Loucy (cell line): Measurements from ENCODE around the gene LRRC73.

Experiments
- H2AFZ ChIP-seq: fragments of 200-600 bp; sonication (generic); 2 replicates; pipeline ENCODE4 v1.6.0; 2016; ENCODE audit warnings: antibody characterized with exemption, mild to moderate bottlenecking, low read length, moderate library complexity
- H3F3A ChIP-seq: fragments of 200-600 bp; 2 replicates; pipeline ENCODE4 v1.6.0; 2016; ENCODE audit warnings: antibody characterized with exemption, low read depth, mild to moderate bottlenecking
- H3K27me3 ChIP-seq: fragments of 200-600 bp; sonication (generic); 2 replicates; pipeline ENCODE4 v1.6.1; 2014; ENCODE audit warnings: low read length, mild to moderate bottlenecking; ENCODE audit not compliant: insufficient read depth, poor library complexity, severe bottlenecking
- H3K36me3 ChIP-seq: fragments of 200-600 bp; sonication (generic); 2 replicates; pipeline ENCODE4 v1.6.1; 2016; ENCODE audit warnings: low read length; ENCODE audit not compliant: insufficient read depth
- H3K4me1 ChIP-seq: fragments of 200-600 bp; sonication (generic); 2 replicates; pipeline ENCODE4 v1.5.1; 2014; ENCODE audit warnings: low read length, mild to moderate bottlenecking; ENCODE audit not compliant: insufficient read depth, poor library complexity, severe bottlenecking
- H3K4me2 ChIP-seq: fragments of 200-600 bp; sonication (generic); 2 replicates; pipeline ENCODE4 v1.6.0; 2014; ENCODE audit warnings: antibody characterized with exemption, low read length, low read depth, mild to moderate bottlenecking; ENCODE audit not compliant: poor library complexity, severe bottlenecking
- H3K4me3 ChIP-seq: fragments of 200-600 bp; sonication (generic); 2 replicates; pipeline ENCODE4 v1.5.1; 2014; ENCODE audit warnings: low read length, mild to moderate bottlenecking, mixed read lengths; ENCODE audit not compliant: poor library complexity, severe bottlenecking
- H3K79me2 ChIP-seq: fragments of 200-600 bp; sonication (generic); 2 replicates; pipeline ENCODE4 v1.6.1; 2014; ENCODE audit warnings: low read length; ENCODE audit not compliant: insufficient read depth
- H3K9ac ChIP-seq: fragments of 200-600 bp; sonication (generic); 2 replicates; pipeline ENCODE4 v1.6.0; 2014; ENCODE audit warnings: mild to moderate bottlenecking, low read depth, low read length, moderate library complexity; ENCODE audit not compliant: poor library complexity, severe bottlenecking
- H3K9me2 ChIP-seq: fragments of 200-600 bp; sonication (generic); replicated peaks from 2 replicates; pipeline ENCODE4 v1.6.1; 2016; ENCODE audit warnings: low read depth, low read length, mixed read lengths
- H3K9me3 ChIP-seq: fragments of 200-600 bp; sonication (generic); 2 replicates; pipeline ENCODE4 v1.6.1; 2014; ENCODE audit warnings: mild to moderate bottlenecking, antibody characterized with exemption, low read length, low read depth; ENCODE audit not compliant: insufficient read depth
- H4K20me1 ChIP-seq: fragments of 200-600 bp; sonication (generic); 2 replicates; pipeline ENCODE4 v1.6.0; 2014; ENCODE audit warnings: antibody characterized with exemption, low read length, mild to moderate bottlenecking; ENCODE audit not compliant: insufficient read depth, poor library complexity, severe bottlenecking
- CTCF ChIP-seq: fragments of 200-600 bp; sonication (generic); conservative IDR thresholded peaks from 2 replicates; pipeline ENCODE4 v1.5.1; 2014; ENCODE audit warnings: mild to moderate bottlenecking, antibody characterized with exemption, low read length
- EZH2phosphoT487 ChIP-seq: fragments of 200-600 bp; IDR thresholded peaks from 2 replicates; pipeline ENCODE4 v1.6.1; 2018; ENCODE audit warnings: antibody characterized with exemption, mild to moderate bottlenecking, moderate library complexity, borderline replicate concordance

LRRC73 gene

GRCh38 chr6:43547222-43547621, 37.1 kb upstream of the LRRC73 start:
- no peak overlapping the region for H3K4me3 ChIP-seq
- H3K27me3 ChIP-seq, result no peaks in the 10 kb centered on the region
- no peak for TF ChIP-seq EZH2phosphoT487
- no peak for TF ChIP-seq CTCF
- H3K4me2 ChIP-seq, result no peak overlapping the region
- H3F3A ChIP-seq, result no peaks in the 10 kb centered on the region
- H3K36me3 ChIP-seq, result peaks cover 80% of the 10 kb centered on the region; the same call in 1 of the 2 replicates
- no peaks in the 10 kb centered on the region for H3K9me2 ChIP-seq
- H3K9me3 ChIP-seq, result no peaks in the 10 kb centered on the region
- H4K20me1 ChIP-seq, result no peaks in the 10 kb centered on the region
- no peaks in the 10 kb centered on the region for H3K79me2 ChIP-seq
- no peaks in the 10 kb centered on the region for H3K4me1 ChIP-seq
- H2AFZ ChIP-seq, result no peak overlapping the region
- H3K9ac ChIP-seq, result no peak overlapping the region

GRCh38 chr6:43544461-43544860, 34.3 kb upstream of the LRRC73 start:
- H3K27me3 ChIP-seq, result no peaks in the 10 kb centered on the region
- no peaks in the 10 kb centered on the region for H4K20me1 ChIP-seq
- H3K36me3 ChIP-seq, result peaks cover 64% of the 10 kb centered on the region; the same call in 1 of the 2 replicates
- no peak for TF ChIP-seq CTCF
- no peak for TF ChIP-seq EZH2phosphoT487
- H2AFZ ChIP-seq, result no peak overlapping the region
- H3K9ac ChIP-seq, result no peak overlapping the region
- H3F3A ChIP-seq, result no peaks in the 10 kb centered on the region
- no peaks in the 10 kb centered on the region for H3K79me2 ChIP-seq
- no peaks in the 10 kb centered on the region for H3K9me2 ChIP-seq
- H3K4me1 ChIP-seq, result no peaks in the 10 kb centered on the region
- no peak overlapping the region for H3K4me3 ChIP-seq
- H3K9me3 ChIP-seq, result no peaks in the 10 kb centered on the region
- H3K4me2 ChIP-seq, result no peak overlapping the region

GRCh38 chr6:43541774-43542471, 31.8 kb upstream of the LRRC73 start:
- Histone ChIP-seq H4K20me1 (no peaks in the 10 kb centered on the region), H3K4me3 (no peak overlapping the region), H3K79me2 (no peaks in the 10 kb centered on the region), H3K27me3 (no peaks in the 10 kb centered on the region), H3K9me3 (no peaks in the 10 kb centered on the region), H3F3A (no peaks in the 10 kb centered on the region), H2AFZ (no peak overlapping the region), H3K4me2 (no peak overlapping the region), H3K9me2 (no peaks in the 10 kb centered on the region), H3K36me3 (peaks cover 61% of the 10 kb centered on the region), H3K4me1 (no peaks in the 10 kb centered on the region), H3K9ac (no peak overlapping the region)
- no peak for TF ChIP-seq CTCF
- no peak for TF ChIP-seq EZH2phosphoT487
